HS-5 (cell line): ENCODE results near the gene C1orf53.
A peak's percentile ranks its signal among the peaks of the same experiment; 100 is the strongest.
"Not testable (repeated sequence)": the region's sequence is repeated elsewhere in the genome, so short reads cannot be mapped to it uniquely, and the experiment has no call there.

Experiments used
- DNase-seq: peaks from one replicate; pipeline ENCODE4 v3.0.0-alpha.2; 2012; ENCODE audit warnings: low read depth

Gene C1orf53

GRCh38 chr1:197921235-197922069 lies 19.0 kb downstream of the C1orf53 start:
- DNase-seq = no peak

GRCh38 chr1:197922070-197922390 lies 19.6 kb downstream of the C1orf53 start:
- DNase-seq = no peak

- DNase-seq = no peak
Measured at GRCh38 chr1:197923038-197923437, 20.6 kb downstream of the C1orf53 start.

- peak; percentile 33 for DNase-seq
Measured at GRCh38 chr1:197924516-197925123, 22.2 kb downstream of the C1orf53 start.

GRCh38 chr1:197927908-197928665 lies 25.7 kb downstream of the C1orf53 start:
- DNase-seq = no peak

GRCh38 chr1:197928849-197929336 lies 26.5 kb downstream of the C1orf53 start:
- no peak for DNase-seq

- no peak for DNase-seq
Measured at GRCh38 chr1:197933016-197933415, 30.6 kb downstream of the C1orf53 start.

GRCh38 chr1:197933647-197934046 lies 31.2 kb downstream of the C1orf53 start:
- no peak for DNase-seq

GRCh38 chr1:197937381-197937780 lies 35.0 kb downstream of the C1orf53 start:
- DNase-seq = no peak

GRCh38 chr1:197937892-197938291 lies 35.5 kb downstream of the C1orf53 start:
- no peak for DNase-seq

GRCh38 chr1:197939159-197939980 lies 36.9 kb downstream of the C1orf53 start:
- not testable (repeated sequence) for DNase-seq

GRCh38 chr1:197942042-197942441 lies 39.6 kb downstream of the C1orf53 start:
- no peak for DNase-seq

- no peak for DNase-seq
Measured at GRCh38 chr1:197944485-197944884, 42.1 kb downstream of the C1orf53 start.

- no peak for DNase-seq
Measured at GRCh38 chr1:197948926-197949899, 46.8 kb downstream of the C1orf53 start.

GRCh38 chr1:197951089-197951488 lies 48.7 kb downstream of the C1orf53 start:
- DNase-seq = no peak

GRCh38 chr1:197951617-197952175 lies 49.3 kb downstream of the C1orf53 start:
- DNase-seq = no peak

GRCh38 chr1:197953472-197953871 lies 51.0 kb downstream of the C1orf53 start:
- DNase-seq = not testable (repeated sequence)

- no peak for DNase-seq
Measured at GRCh38 chr1:197954718-197955418, 52.4 kb downstream of the C1orf53 start.

GRCh38 chr1:197955486-197956394 lies 53.3 kb downstream of the C1orf53 start:
- no peak for DNase-seq
